Epithelial cell of proximal tubule (primary cell): Measurements from ENCODE around the gene KPNA1. TPM values are rescaled to one million over a fixed set of nuclear protein-coding genes. Genes with fewer than 3 reads are reported as not detected.
A peak's percentile ranks its signal among the peaks of the same experiment; 100 is the strongest.

Source experiments
- DNase-seq: peaks from one replicate; pipeline ENCODE4 v3.0.0-alpha.2; 2011; ENCODE audit warnings: low read depth
- H3K4me3 ChIP-seq: 2 replicates; pipeline ENCODE4 v1.5.1; 2011; ENCODE audit warnings: low read depth, mild to moderate bottlenecking, low read length
- CTCF ChIP-seq: conservative IDR thresholded peaks from 2 replicates; pipeline ENCODE4 v1.5.1; 2012; ENCODE audit warnings: low read depth, mild to moderate bottlenecking, low read length
- total RNA-seq: library from RNA; depleted of rRNA; stranded (reverse); fragments of >200 nt; gene quantifications from 2 replicates; pipeline ENCODE4 v1.2.3, GENCODE V29; 2015

KPNA1 gene
- total RNA-seq, 1 donor from 2014 or later = 14.8 TPM

DNA sequence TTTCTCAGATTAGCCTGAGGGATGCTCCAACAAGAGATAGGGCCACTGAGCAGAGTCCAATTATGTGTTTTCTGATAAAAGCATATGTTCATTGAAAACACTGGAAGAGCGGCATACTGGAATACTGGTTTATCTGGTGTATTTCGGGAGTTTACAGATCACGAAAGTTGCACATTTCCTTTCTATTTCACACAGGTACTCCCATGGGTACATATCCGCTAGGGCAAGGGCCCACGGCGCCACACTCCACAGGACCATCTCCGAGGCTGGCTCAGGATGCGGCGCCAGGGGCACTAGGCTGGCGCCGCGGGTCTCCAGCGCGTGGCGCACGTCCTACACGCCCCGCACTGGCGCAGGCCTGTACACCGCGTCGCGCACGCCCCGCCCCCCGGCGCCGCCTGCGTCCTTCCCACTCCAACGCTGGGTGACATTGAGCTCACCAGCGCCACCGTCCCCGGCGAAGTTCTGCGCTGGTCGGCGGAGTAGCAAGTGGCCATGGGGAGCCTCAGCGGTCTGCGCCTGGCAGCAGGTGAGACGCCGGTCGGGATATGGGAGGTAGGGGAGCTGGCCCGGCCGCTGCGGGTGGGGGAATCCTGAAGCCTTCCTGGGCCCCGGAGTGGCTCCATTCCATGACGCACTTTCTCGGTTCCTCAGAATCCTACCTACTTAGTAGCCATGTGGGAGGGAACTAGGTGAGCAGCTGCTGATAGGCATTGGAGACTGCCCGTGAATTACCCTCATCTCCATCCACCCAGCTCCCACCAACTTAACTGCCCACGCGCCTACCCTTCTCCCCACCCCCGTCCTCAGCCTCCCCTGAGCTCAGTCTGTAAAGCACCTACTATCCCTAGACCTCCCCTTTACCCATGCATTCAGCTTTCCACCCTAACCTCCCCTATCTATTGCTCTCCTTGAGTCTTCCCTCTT, 130.7 kb downstream of the KPNA1 start, which contains the start of gene FAM162A:
TSS of gene FAM162A (plus strand) at position 412 of the 927 bp plus-strand sequence. CDS start at position 496, 84 bp downstream.
- H3K4me3 ChIP-seq = peak within 1 kb of the TSS; percentile 81
- TF ChIP-seq CTCF = peak; percentile 47
- no peak for DNase-seq

- no peak for TF ChIP-seq CTCF
- DNase-seq = no peak
- H3K4me3 ChIP-seq = peak within 1 kb of the TSS; percentile 81
These were observed 131.7 kb downstream of the KPNA1 start, which contains the start of gene MIX23 for GRCh38 chr3:122382888-122383666. TSS of gene MIX23 (minus strand) at chr3:122383231. CDS start at chr3:122383224, 7 bp downstream.

- no peak for DNase-seq
- H3K4me3 ChIP-seq = no peak overlapping the region
- TF ChIP-seq CTCF = no peak
These were observed 136.8 kb downstream of the KPNA1 start for GRCh38 chr3:122377975-122378374.

- no peak for TF ChIP-seq CTCF
- DNase-seq = no peak
- no peak overlapping the region for H3K4me3 ChIP-seq
These were observed 140.7 kb downstream of the KPNA1 start for GRCh38 chr3:122374034-122374433.

Other genes starting within 250 kb of the KPNA1 start
- not detected in 2 replicates for gene CSTA, start 189.7 kb downstream of the KPNA1 start, total RNA-seq
- 40.7 and 43.2 TPM in 2 replicates for gene MIX23, start 131.7 kb downstream of the KPNA1 start, total RNA-seq
- 17.6 and 31.2 TPM in 2 replicates for gene FAM162A, start 130.8 kb downstream of the KPNA1 start, total RNA-seq
- 1.3 and 3.2 TPM in 2 replicates for gene WDR5B, start 98.9 kb downstream of the KPNA1 start, total RNA-seq
- 12.6 and 16.9 TPM in 2 replicates for gene PARP9, start 49.4 kb upstream of the KPNA1 start, total RNA-seq
- 22.8 and 23.9 TPM in 2 replicates for gene DTX3L, start 49.4 kb upstream of the KPNA1 start, total RNA-seq
- 0.07 TPM in 1 of 2 replicates, not detected in the other for gene PARP15, start 62.7 kb upstream of the KPNA1 start, total RNA-seq
- gene PARP14, start 165.9 kb upstream of the KPNA1 start, total RNA-seq = 27.7 and 52.2 TPM in 2 replicates